ENCODE measurements around the gene LONP1. TPM values are rescaled to one million over a fixed set of nuclear protein-coding genes. Genes with fewer than 3 reads are reported as not detected.

LONP1 gene
- total RNA-seq, 2 donors from 2014 or later = 31.9 to 95.6 TPM

DNA sequence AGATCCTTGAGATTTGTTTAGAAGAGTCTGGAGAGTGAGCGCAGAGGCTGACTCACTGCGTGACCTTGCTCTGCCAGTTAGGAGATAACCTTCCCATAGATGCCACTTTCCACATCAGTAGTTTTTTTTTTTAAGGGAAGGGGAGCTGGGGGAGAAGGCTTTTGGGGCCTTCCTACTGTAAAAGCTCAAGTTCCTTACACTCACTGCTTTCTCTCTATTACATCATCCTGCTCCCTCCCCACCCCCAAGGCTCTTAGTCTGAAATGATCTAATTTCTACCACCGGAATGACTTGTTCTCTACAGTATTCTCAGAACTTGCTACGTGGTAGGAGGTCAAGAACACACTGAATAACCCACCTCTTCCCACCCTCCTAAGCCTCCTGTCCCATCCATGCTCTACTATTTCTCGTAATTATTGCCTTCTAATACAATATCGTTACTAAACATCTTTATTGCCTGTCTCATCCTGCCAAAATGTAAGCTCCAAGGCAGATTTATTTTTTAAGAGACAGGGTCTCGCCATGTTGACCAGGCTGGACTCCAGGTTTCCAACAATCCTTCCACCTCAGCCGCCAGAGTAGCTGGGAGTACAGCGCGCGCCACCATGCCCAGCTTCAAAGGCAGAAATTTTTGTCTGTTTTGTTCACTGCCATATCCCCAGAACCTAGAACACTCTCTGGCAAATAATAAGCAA is 1.2 kb downstream of the LONP1 start:
- 17 to 18% methylated on average over 11 of the region's 11 CpGs for WGBS, 2 donors
- Histone ChIP-seq H3K9me3 (no peaks in the 10 kb centered on the region), H3K4me1 (peaks cover 31% of the 10 kb centered on the region), H3K27ac (peak overlapping the region in 2 of 4 donors; percentile 93 to 98), H3K4me3 (peak overlapping the region in 1 of 2 donors; percentile 99), H3K36me3 (replicated peaks in 1 of 2; ENCODE audit: insufficient read depth in 1 of 2, low read depth in 2 of 2) (peaks cover 0 to 2% of the 10 kb centered on the region in 2 donors), H3K27me3 (no peaks in the 10 kb centered on the region)
- TF ChIP-seq, protein P1, sequence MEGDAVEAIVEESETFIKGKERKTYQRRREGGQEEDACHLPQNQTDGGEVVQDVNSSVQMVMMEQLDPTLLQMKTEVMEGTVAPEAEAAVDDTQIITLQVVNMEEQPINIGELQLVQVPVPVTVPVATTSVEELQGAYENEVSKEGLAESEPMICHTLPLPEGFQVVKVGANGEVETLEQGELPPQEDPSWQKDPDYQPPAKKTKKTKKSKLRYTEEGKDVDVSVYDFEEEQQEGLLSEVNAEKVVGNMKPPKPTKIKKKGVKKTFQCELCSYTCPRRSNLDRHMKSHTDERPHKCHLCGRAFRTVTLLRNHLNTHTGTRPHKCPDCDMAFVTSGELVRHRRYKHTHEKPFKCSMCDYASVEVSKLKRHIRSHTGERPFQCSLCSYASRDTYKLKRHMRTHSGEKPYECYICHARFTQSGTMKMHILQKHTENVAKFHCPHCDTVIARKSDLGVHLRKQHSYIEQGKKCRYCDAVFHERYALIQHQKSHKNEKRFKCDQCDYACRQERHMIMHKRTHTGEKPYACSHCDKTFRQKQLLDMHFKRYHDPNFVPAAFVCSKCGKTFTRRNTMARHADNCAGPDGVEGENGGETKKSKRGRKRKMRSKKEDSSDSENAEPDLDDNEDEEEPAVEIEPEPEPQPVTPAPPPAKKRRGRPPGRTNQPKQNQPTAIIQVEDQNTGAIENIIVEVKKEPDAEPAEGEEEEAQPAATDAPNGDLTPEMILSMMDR (IDR thresholded peaks at IDR 0.05) = no peak
- TF ChIP-seq POLR2A (IDR thresholded peaks at IDR 0.05) = peak in 2 of 3 donors; percentile 39 to 43
- DNase-seq (peak in 2 of 4 donors; percentile 25 to 46), ATAC-seq (no peak)
- intact Hi-C loops (cut with DNase I) = no loop called here

DNA sequence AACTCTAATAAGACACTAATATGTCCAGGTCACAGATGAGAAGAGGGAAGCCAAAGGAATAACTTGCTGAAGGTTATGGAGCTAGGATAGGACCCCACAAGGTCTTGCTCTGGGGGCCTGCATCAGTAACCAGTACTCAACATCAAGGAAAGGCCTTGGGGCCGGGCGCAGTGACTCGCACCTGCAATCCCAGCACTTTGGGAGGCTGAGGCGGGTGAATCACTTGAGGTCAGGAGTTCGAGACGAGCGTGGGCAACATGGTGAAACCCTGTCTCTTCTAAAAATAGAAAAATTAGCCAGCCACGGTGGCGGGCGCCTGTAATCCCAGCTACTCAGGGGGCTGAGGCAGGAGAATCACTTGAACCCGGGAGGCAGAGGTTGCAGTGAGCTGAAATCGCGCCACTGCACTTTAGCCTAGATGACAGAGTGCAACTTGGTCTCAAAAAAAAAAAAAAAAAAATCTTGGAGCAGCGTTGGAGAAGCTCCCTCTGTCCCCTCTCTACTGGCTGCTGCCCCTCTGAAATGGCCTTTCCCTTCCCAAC is 1.8 kb downstream of the LONP1 start:
- TF ChIP-seq POLR2A (IDR thresholded peaks at IDR 0.05) = no peak
- TF ChIP-seq, protein P1 (IDR thresholded peaks at IDR 0.05) = no peak
- H3K4me1 ChIP-seq = peaks cover 31% of the 10 kb centered on the region
- intact Hi-C loops (cut with DNase I) = no loop called here
- no peak for ATAC-seq
- H3K27ac ChIP-seq = peak overlapping the region in 1 of 4 donors; percentile 93
- no peak for DNase-seq
- H3K36me3 ChIP-seq (replicated peaks in 1 of 2; ENCODE audit: insufficient read depth in 1 of 2, low read depth in 2 of 2) = peaks cover 0 to 7% of the 10 kb centered on the region in 2 donors
- H3K9me3 ChIP-seq = no peaks in the 10 kb centered on the region
- WGBS, 2 donors = 65 to 74% methylated on average over 14 of the region's 14 CpGs
- no peak overlapping the region for H3K4me3 ChIP-seq
- H3K27me3 ChIP-seq = no peaks in the 10 kb centered on the region

DNA sequence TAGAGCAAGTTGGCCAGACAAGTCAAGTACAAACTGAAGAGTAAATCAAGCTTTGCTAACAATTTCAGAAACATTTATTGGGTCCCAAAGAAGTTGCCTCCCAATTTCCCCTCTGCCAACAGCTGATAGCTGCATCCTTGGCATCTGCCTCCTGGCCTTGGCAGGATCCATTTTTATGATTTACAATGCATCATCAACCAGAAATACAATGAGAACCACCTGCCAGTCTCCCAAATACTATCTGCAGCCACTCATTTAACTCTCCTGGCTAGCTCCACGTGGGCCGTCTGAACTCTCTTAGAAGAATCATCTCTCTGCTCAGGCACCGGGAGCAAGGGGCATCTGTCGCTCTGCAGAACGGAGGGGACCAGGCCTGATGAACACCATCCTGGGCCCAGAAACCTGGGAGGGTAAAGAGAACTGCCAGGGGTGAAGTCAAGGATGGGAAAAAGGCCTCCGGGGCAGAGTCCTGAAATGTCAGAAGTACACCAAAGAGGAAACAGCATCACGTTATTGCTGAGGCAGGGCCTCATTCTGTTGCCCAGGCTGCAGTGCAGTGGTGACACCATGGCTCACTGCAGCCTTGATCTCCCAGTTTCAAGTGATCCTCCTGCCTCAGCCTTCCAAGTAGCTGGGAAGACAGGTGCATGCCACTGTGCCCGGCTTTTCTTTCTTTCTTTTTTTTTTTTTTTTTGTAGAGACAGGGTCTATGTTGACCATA is 2.6 kb downstream of the LONP1 start:
- Histone ChIP-seq H3K9me3 (no peaks in the 10 kb centered on the region), H3K4me1 (peaks cover 31% of the 10 kb centered on the region), H3K27ac (no peak overlapping the region), H3K27me3 (no peaks in the 10 kb centered on the region), H3K4me3 (no peak overlapping the region), H3K36me3 (replicated peaks in 1 of 2; ENCODE audit: insufficient read depth in 1 of 2, low read depth in 2 of 2) (peaks cover 0 to 14% of the 10 kb centered on the region in 2 donors)
- TF ChIP-seq POLR2A (IDR thresholded peaks at IDR 0.05) = no peak
- TF ChIP-seq, protein P1 (IDR thresholded peaks at IDR 0.05) = no peak
- WGBS, 2 donors = 74 to 79% methylated on average over 7 to 8 of the region's 8 CpGs
- intact Hi-C loops (cut with DNase I) = no loop called here
- no peak for ATAC-seq
- no peak for DNase-seq

DNA sequence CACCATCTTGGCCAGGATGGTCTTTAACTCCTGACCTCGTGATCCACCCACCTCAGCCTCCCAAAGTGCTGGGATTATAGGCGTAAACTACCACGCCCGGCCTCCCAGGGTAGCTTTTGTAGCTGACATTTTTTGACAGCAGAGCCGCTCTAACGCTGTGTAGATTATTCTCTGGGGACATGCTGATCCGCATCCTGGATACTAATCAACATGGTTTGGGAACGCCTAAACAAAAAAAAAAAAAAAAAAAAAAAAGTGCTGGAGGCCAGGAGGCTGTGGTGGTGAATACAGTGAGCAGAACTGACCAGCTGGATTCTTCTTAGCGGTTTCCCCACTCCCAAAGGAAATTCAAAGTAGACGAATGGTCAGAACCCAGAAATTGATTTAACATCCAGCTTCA is 5.1 kb downstream of the LONP1 start:
- intact Hi-C loops (cut with DNase I) = no loop called here
- DNase-seq (no peak), ATAC-seq (no peak)
- Histone ChIP-seq H3K4me1 (peaks cover 26% of the 10 kb centered on the region), H3K36me3 (replicated peaks in 1 of 2; ENCODE audit: insufficient read depth in 1 of 2, low read depth in 2 of 2) (peaks cover 0 to 29% of the 10 kb centered on the region in 2 donors), H3K9me3 (no peaks in the 10 kb centered on the region), H3K27ac (no peak overlapping the region), H3K27me3 (no peaks in the 10 kb centered on the region), H3K4me3 (no peak overlapping the region)
- WGBS, 2 donors = 93 to 94% methylated on average over 10 of the region's 10 CpGs
- TF ChIP-seq, protein P1 (IDR thresholded peaks at IDR 0.05) = no peak
- TF ChIP-seq POLR2A (IDR thresholded peaks at IDR 0.05) = no peak
